Heart left ventricle (tissue), 16 donors: ENCODE results near the gene DLGAP1. TPM values are rescaled to one million over a fixed set of nuclear protein-coding genes. Genes with fewer than 3 reads are reported as not detected.
A peak's percentile ranks its signal among the peaks of the same experiment; 100 is the strongest.

Source experiments
- ATAC-seq, 4 donors: fragments of 200-7000 bp; cut with Tn5 transposase; one replicate each; pipeline ENCODE4 v1.9.1; 2020 to 2022; ENCODE audit warnings: moderate library complexity in 4 of 4, mild to moderate bottlenecking in 3 of 4, moderate number of reproducible peaks in 1 of 4
- DNase-seq, 5 donors: peaks; one replicate each; pipeline ENCODE4 v3.0.0-alpha.2; 2020
- H3K27ac ChIP-seq, 12 donors: fragments of 200-600 bp; sonication (generic) in 4 of 12; one replicate each; pipeline versions ENCODE4 v1.5.0 to v1.8.0; 2016 to 2022; ENCODE audit warnings: mild to moderate bottlenecking in 2 of 12
- H3K27me3 ChIP-seq, 9 donors: fragments of 200-600 bp; sonication (generic) in 2 of 9; one replicate each; pipeline versions ENCODE4 v1.5.1 to v1.8.0; 2016 to 2022; ENCODE audit warnings: mild to moderate bottlenecking in 3 of 9
- H3K36me3 ChIP-seq, 9 donors: fragments of 200-600 bp; sonication (generic) in 2 of 9; one replicate each; pipeline versions ENCODE4 v1.5.0 to v1.8.0; 2018 to 2022; ENCODE audit warnings: mild to moderate bottlenecking in 2 of 9
- H3K4me1 ChIP-seq, 12 donors: fragments of 200-600 bp; sonication (generic) in 4 of 12; one replicate each; pipeline versions ENCODE4 v1.5.0 to v1.8.0; 2016 to 2022; ENCODE audit warnings: mild to moderate bottlenecking in 3 of 12
- H3K4me3 ChIP-seq, 12 donors: fragments of 200-600 bp; sonication (generic) in 4 of 12; one replicate each; pipeline versions ENCODE4 v1.5.0 to v1.8.0; 2017 to 2022; ENCODE audit warnings: mild to moderate bottlenecking in 9 of 12, moderate library complexity in 4 of 12
- H3K9me3 ChIP-seq, 12 donors: fragments of 200-600 bp; sonication (generic) in 4 of 12; one replicate each; pipeline versions ENCODE4 v1.5.0 to v1.8.0; 2016 to 2022; ENCODE audit warnings: mild to moderate bottlenecking in 1 of 12
- POLR2A ChIP-seq, 2 donors: fragments of 450-650 bp; IDR thresholded peaks; one replicate each; pipeline ENCODE4 v1.6.1; 2017; ENCODE audit warnings: antibody characterized with exemption in 2 of 2, mild to moderate bottlenecking in 2 of 2, moderate library complexity in 2 of 2
- WGBS, 4 donors: extraction: QIAGEN DNeasy Blood & Tissue Kit in 2 of 4; methylation state at CpG; one replicate each; pipeline versions ENCODE4 v1.1.5 to v1.1.7; 2013 to 2018; 5-methylcytosine and 5-hydroxymethylcytosine counted together
- intact Hi-C, 10 donors: fragments of 100-400 bp; cut with DNase I; formaldehyde crosslinking; loops; one replicate each; pipeline versions ENCODE4 v1.11.1 to v1.14.2; 2022
- polyA plus RNA-seq, 2 donors: library from polyadenylated mRNA; stranded (reverse); fragments of 200-250 nt; gene quantifications; one replicate each; pipeline ENCODE4 v1.2.3, GENCODE V29; 2013
- total RNA-seq, 9 donors: library from RNA; depleted of rRNA in 2 of 9; stranded (reverse); fragments of >200 nt in 2 of 9; fragmentation: NEBNext Ultra II Directional in 3 of 9; extraction: Animal tissue kit (Norgen Biotek cat#: 25700) in 3 of 9; gene quantifications; one replicate each; pipeline versions ENCODE4 v1.1.0 to v1.2.4, GENCODE V29; 2016 to 2023
- TF ChIP-seq, protein P1 (sequence below), 12 donors: fragments of 200-600 bp; sonication (generic) in 4 of 12; IDR thresholded peaks; one replicate each; pipeline versions ENCODE4 v1.5.0 to v1.8.0; 2018 to 2022; ENCODE audit warnings: antibody characterized with exemption in 12 of 12, mild to moderate bottlenecking in 5 of 12
- donor health status: ischemic (EF 13 %, LVEDD 7.1; RV severe dilation, severe dysfunction).
- donor health status: healthy with polysubstance abuse.
- donor health status: DM: no; HTN: yes; CAD: no.
- donor health status: DM: no; HTN: no; CAD: no.
- donor health status: ischemic (EF 25% LVEDD 6.9; RV normal size, moderate dysfunction).
- donor health status: ischemic (EF 25% LVEDD 5.7; RV mildly dilated, moderate dysfunction).
- donor health status: healthy.
- donor health status: DM: yes; HTN: yes; CAD: no.
- donor health status: ischemic (EF 35%, LVEDD 5.7; RV mildly dilated, moderate dysfunction).
- donor health status: nonischemic (EF 11% LVEDD 7.7; RV severe dilation, severe dysfunction).
- donor health status: DM: yes; HTN: yes; CAD: no.
- donor health status: PGD.
- donor health status: ischemic (EF 29% LVEDD 5.4; RV normal size, mild dysfunction).
- donor health status: nonischemic (EF 23%, LVEDD 6.1; RV moderate dilation, normal function).

The DLGAP1 gene
- total and polyA plus RNA-seq, 11 donors = 0.10 to 5.5 (median 0.40) TPM; not detected in 1

DNA sequence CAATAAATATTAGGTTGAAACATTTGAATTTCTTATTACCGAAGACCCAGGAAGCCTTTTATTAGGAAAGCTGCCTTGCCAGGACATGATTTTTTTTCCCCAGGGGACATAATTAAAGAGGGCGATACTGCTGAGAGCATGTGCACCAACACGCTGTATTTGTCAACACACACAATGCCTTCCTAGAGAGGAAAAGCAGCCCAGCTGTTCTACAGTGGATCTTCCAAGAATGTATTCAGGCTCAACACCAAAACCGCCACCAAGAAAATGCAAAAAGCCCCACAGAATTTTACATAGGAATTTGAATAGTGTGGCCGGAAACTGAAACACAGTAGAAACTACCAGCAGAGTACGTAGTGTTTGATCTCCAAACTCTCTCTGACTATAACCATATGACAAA lies 320.4 kb downstream of the DLGAP1 start:
- no peak overlapping the region for H3K27ac ChIP-seq

DNA sequence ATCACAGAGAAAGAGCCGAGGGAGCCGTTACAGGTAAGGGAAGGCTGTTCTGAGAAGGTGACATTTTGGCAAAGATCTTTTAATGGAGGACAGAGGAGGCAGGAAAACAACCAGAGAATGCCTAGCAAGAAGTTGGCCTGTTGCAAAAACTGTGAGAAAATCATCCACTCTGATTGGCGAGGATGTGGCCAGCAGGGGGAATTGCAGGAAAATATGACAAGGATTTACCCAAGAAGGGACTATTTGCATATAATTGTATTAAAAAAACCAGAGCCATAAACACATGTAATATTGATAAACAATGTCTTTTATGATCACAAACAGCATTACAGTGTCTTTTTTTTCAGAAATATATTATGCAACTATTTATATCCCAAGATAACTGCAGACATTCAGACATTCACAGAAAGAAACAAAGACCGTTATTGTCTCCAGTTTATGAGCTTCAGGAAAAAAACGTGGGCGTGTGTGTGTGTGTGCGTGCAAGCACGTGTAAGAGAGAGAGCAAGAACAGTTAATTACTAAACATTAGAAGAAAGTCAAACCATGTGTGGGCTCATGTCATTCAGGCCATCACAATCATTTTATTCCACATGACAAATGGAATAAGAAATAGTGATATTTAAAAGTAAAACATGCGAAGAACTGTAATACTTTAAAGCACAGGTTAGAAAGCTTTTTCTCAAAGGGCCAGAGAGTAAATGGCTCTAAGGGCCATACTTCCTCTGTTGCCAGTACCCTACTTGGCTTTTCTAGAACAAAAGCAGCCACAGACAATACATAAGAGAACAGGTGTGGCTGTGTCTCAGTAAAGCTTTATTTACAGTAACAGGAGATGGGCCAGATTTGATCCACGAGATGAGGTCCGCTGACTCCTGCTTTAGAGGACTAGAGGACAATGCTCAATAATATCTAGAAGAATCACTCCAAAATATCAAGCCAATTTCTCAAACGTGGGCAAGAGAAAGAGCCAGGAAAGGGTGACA lies 324.1 kb downstream of the DLGAP1 start:
- Histone ChIP-seq H3K27me3 (no peaks in the 10 kb centered on the region), H3K4me3 (no peak overlapping the region), H3K36me3 (no peaks in the 10 kb centered on the region), H3K9me3 (no peaks in the 10 kb centered on the region), H3K4me1 (peaks cover 0 to 4% (median under 1%) of the 10 kb centered on the region in 12 donors), H3K27ac (no peak overlapping the region)
- intact Hi-C loops = no loop called here
- TF ChIP-seq, protein P1, sequence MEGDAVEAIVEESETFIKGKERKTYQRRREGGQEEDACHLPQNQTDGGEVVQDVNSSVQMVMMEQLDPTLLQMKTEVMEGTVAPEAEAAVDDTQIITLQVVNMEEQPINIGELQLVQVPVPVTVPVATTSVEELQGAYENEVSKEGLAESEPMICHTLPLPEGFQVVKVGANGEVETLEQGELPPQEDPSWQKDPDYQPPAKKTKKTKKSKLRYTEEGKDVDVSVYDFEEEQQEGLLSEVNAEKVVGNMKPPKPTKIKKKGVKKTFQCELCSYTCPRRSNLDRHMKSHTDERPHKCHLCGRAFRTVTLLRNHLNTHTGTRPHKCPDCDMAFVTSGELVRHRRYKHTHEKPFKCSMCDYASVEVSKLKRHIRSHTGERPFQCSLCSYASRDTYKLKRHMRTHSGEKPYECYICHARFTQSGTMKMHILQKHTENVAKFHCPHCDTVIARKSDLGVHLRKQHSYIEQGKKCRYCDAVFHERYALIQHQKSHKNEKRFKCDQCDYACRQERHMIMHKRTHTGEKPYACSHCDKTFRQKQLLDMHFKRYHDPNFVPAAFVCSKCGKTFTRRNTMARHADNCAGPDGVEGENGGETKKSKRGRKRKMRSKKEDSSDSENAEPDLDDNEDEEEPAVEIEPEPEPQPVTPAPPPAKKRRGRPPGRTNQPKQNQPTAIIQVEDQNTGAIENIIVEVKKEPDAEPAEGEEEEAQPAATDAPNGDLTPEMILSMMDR (IDR thresholded peaks at IDR 0.05) = peak in 1 of 12 donors; percentile 20
- no peak for TF ChIP-seq POLR2A (IDR thresholded peaks at IDR 0.05)
- 59 to 70% (median 62%) methylated on average over 12 of the region's 12 CpGs for WGBS, 4 donors
- no peak for DNase-seq
- no peak for ATAC-seq

More for the DNA sequence above, 320.4 kb downstream of the DLGAP1 start:
- no peaks in the 10 kb centered on the region for H3K27me3 ChIP-seq
- WGBS, 4 donors = 57 to 65% (median 61%) methylated on average over 6 of the region's 6 CpGs
- H3K9me3 ChIP-seq = no peaks in the 10 kb centered on the region
- TF ChIP-seq, protein P1 (IDR thresholded peaks at IDR 0.05) = no peak
- no peak for TF ChIP-seq POLR2A (IDR thresholded peaks at IDR 0.05)
- H3K4me1 ChIP-seq = no peaks in the 10 kb centered on the region
- H3K4me3 ChIP-seq = no peak overlapping the region
- no peaks in the 10 kb centered on the region for H3K36me3 ChIP-seq
- intact Hi-C loops = no loop called here
- DNase-seq (no peak), ATAC-seq (no peak)

DNA sequence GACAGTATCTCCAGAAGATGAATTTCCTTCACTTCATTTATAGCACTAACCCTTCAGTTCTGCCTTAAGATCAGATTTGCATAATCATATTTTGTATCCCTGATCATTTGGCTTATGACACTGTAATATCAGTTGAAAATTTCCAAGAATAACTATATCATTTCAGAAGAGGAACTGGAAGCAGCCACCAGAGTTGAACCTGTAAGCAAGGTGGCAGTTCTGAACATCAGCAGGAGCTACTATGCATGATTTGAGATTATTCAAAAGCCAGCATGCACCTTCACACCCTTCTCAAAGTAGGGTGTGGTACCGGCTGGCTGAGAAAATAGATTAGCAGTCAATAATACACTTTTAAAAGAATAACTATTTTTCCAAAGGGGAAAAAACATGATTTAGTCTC lies 328.2 kb downstream of the DLGAP1 start:
- WGBS, 4 donors = 82 to 95% (median 87%) methylated on average over 1 of the region's 1 CpG

More for the DNA sequence above, 328.2 kb downstream of the DLGAP1 start:
- Histone ChIP-seq H3K4me1 (peaks cover 0 to 18% (median 7%) of the 10 kb centered on the region in 12 donors), H3K4me3 (no peak overlapping the region), H3K36me3 (no peaks in the 10 kb centered on the region), H3K27ac (no peak overlapping the region), H3K9me3 (no peaks in the 10 kb centered on the region), H3K27me3 (no peaks in the 10 kb centered on the region)
- no peak for DNase-seq
- no peak for TF ChIP-seq POLR2A (IDR thresholded peaks at IDR 0.05)
- TF ChIP-seq, protein P1 (IDR thresholded peaks at IDR 0.05) = no peak
- intact Hi-C loops = no loop called here
- no peak for ATAC-seq
